HG02678 (cell line): ENCODE measurements around the gene FOXN3.
"Not testable (repeated sequence)": the region's sequence is repeated elsewhere in the genome, so short reads cannot be mapped to it uniquely, and the experiment has no call there.

Source experiments
- ATAC-seq: cut with Tn5 transposase; IDR thresholded peaks from one replicate; pipeline ENCODE4 v1.9.1; 2021; ENCODE audit warnings: mild to moderate bottlenecking, moderate library complexity; ENCODE audit not compliant: unreplicated experiment

The FOXN3 gene

DNA sequence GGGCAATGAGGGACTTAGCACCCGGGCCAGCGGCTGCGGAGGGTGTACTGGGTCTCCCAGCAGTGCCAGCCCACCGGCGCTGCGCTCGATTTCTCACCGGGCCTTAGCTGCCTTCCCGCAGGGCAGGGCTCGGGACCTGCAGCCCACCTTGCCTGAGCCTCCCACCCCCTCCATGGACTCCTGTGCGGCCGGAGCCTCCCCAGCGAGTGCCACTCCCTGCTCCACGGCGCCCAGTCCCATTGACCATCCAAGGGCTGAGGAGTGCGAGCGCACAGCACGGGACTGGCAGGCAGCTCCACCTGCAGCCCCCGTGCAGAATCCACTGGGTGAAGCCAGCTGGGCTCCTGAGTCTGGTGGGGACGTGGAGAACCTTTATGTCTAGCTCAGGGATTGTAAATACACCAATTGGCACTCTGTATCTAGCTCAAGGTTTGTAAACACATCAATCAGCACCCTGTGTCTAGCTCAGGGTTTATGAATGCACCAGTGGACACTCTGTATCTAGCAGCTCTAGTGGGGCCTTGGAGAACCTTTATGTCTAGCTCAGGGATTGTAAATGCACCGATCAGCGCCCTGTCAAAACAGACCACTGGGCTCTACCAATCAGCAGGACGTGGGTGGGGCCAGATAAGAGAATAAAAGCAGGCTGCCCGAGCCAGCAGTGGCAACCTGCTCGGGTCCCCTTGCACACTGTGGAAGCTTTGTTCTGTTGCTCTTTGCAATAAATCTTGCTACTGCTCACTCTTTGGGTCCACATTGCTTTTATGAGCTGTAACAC is 305.1 kb downstream of the FOXN3 start:
- not testable (repeated sequence) for ATAC-seq

DNA sequence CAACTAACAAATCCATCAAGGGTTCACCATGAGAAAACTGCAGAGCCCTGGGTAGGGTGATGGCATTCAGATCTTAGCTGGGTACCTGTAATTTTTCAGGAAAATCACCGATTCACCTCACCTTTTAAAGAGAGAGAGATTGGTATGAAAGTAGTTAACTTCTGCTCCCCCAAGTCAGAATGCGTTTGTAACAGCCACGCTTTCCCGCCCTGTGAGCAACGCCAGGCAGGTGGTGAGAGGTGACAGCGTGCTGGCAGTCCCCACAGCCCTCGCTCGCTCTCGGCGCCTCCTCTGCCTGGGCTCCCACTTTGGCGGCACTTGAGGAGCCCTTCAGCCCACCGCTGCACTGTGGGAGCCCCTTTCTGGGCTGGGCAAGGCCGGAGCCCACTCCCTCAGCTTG is 305.8 kb downstream of the FOXN3 start:
- not testable (repeated sequence) for ATAC-seq

DNA sequence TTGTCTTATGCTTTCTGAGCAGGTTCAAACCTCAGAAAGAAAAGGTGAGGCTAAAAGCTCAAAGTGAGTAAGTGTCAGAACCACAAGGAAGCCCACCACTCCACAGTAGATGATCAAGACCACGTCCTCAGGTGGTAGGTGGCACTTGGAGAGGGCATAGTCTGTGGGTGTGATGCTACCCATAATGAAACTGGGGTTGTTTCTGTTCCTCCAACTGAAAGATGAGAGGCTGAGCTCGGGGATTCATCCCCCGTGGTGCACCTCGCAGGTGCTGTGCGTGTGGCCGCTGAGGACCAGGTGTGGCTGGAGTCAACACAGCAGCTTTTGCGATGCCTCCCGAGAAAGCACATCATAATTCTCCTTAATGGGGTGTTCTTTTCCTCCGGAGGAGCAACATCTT is 306.9 kb downstream of the FOXN3 start:
- ATAC-seq: no peak

DNA sequence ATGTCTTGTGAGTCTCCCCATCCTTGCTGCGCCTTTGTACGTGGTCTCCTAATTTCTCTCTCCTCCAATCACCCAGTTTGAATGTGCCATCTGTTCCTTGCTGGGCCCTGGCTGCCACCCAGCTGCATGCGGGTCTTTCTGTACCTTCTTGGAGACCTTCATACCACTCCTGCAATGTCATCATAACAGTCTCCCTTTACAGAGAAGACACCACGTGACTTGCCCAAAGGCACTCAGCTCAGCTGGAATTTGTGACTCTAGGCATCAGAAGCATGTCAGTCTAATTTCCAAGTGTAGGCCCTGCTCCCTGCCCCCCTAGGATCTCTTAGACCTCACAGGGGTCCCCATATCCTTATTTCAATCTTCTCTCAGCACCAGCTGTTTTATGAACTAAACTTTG is 308.4 kb downstream of the FOXN3 start:
- no peak for ATAC-seq

DNA sequence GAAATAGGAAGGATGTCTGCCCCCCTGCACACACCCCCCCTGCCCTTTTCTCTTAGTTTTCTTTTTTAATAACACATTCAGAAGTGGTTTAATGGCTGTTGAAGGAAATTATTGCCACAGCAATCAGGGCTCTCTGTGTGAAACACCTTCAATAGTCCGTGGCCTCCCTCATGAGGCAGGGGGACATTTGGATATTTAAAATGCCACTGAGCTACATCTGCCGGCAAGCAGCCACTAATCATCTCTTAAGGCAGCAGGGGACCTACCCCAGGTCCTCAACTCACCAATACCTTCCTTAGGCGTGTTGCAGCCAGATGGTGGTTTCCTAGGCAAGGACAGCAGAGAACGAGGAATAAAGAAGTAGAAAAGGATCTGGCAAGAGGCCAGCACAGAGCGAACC is 309.4 kb downstream of the FOXN3 start:
- no peak for ATAC-seq
